T-cell (primary cell): ENCODE results near the gene TOM1L2. TPM values are rescaled to one million over a fixed set of nuclear protein-coding genes. Genes with fewer than 3 reads are reported as not detected.
A peak's percentile ranks its signal among the peaks of the same experiment; 100 is the strongest.

Experiments used
- ATAC-seq, 4 experiments: fragments of 200-7000 bp in 3 of 4; fragments of 150-1000 bp in 1 of 4; cut with Tn5 transposase; replicated peaks in 1 of 4; 1 replicate in 3 of 4; 2 replicates in 1 of 4; pipeline ENCODE4 v1.10.0; 2021; ENCODE audit warnings: moderate library complexity in 3 of 4, mild to moderate bottlenecking in 2 of 4, moderate number of reproducible peaks in 1 of 4
- CTCF ChIA-PET, 2 donors: fragments of 300-600 bp; sonication (Branson Sonifier 250); formaldehyde crosslinking; loops; one replicate each; lab custom pipeline; 2022; ENCODE audit warnings: antibody characterized with exemption in 2 of 2; lab: Charles Lee
- POLR2A ChIA-PET, 2 donors: fragments of 300-600 bp; sonication (Branson Sonifier 250); formaldehyde crosslinking; loops; one replicate each; lab custom pipeline; 2022; ENCODE audit warnings: antibody characterized with exemption in 2 of 2; lab: Charles Lee
- DNase-seq, 35 experiments: peaks; one replicate each; pipeline versions ENCODE4 v3.0.0 to v3.0.0-alpha.2; 2013 to 2023
- H3K27ac ChIP-seq: one replicate; pipeline ENCODE4 v1.5.1; 2013; ENCODE audit warnings: low read length
- H3K27me3 ChIP-seq, 2 experiments: replicated peaks in 1 of 2; 1 replicate in 1 of 2; 2 replicates in 1 of 2; pipeline versions ENCODE4 v1.6.1 to v1.7.0; 2013; ENCODE audit warnings: low read length in 1 of 2, mixed read lengths in 1 of 2; ENCODE audit not compliant: control insufficient read depth in 2 of 2, insufficient read depth in 2 of 2; ENCODE audit errors: extremely low read depth in 1 of 2
- H3K36me3 ChIP-seq, 2 donors: 1 replicate in 1 of 2; 2 replicates in 1 of 2; pipeline versions ENCODE4 v1.6.1 to v1.7.0; 2013; ENCODE audit warnings: low read length in 1 of 2; ENCODE audit not compliant: control insufficient read depth in 2 of 2, insufficient read depth in 1 of 2; ENCODE audit errors: extremely low read depth in 1 of 2
- H3K4me1 ChIP-seq, 2 experiments: 1 replicate in 1 of 2; 2 replicates in 1 of 2; pipeline versions ENCODE4 v1.6.1 to v1.7.0; 2013; ENCODE audit warnings: low read length in 2 of 2, mixed read lengths in 1 of 2; ENCODE audit not compliant: insufficient read depth in 2 of 2, control insufficient read depth in 1 of 2; ENCODE audit errors: extremely low read depth in 1 of 2
- H3K4me3 ChIP-seq, 2 donors: 1 replicate in 1 of 2; 2 replicates in 1 of 2; pipeline versions ENCODE4 v1.5.1 to v1.7.0; 2013; ENCODE audit warnings: mild to moderate bottlenecking in 2 of 2, low read length in 1 of 2, moderate library complexity in 1 of 2; ENCODE audit not compliant: control insufficient read depth in 1 of 2; ENCODE audit errors: extremely low read depth in 1 of 2
- H3K9me3 ChIP-seq: 2 replicates; pipeline ENCODE4 v1.7.0; 2013
- H3K27ac Mint-ChIP-seq, 2 donors: one replicate each; pipeline ENCODE4 v1.8.0; 2020 to 2021; ENCODE audit warnings: mild to moderate bottlenecking in 2 of 2, mixed read lengths in 2 of 2
- H3K27me3 Mint-ChIP-seq, 2 donors: one replicate each; pipeline ENCODE4 v1.8.0; 2021 to 2022; ENCODE audit warnings: mixed read lengths in 2 of 2
- H3K36me3 Mint-ChIP-seq: one replicate; pipeline ENCODE4 v1.8.0; 2021; ENCODE audit warnings: mixed read lengths
- H3K4me1 Mint-ChIP-seq, 3 donors: one replicate each; pipeline ENCODE4 v1.8.0; 2020 to 2022; ENCODE audit warnings: mixed read lengths in 3 of 3, mild to moderate bottlenecking in 1 of 3
- H3K4me3 Mint-ChIP-seq, 3 donors: one replicate each; pipeline ENCODE4 v1.8.0; 2020 to 2022; ENCODE audit warnings: mild to moderate bottlenecking in 3 of 3, mixed read lengths in 3 of 3, moderate library complexity in 3 of 3
- H3K9me3 Mint-ChIP-seq, 3 donors: one replicate each; pipeline ENCODE4 v1.8.0; 2020 to 2022; ENCODE audit warnings: mixed read lengths in 3 of 3
- WGBS: methylation state at CpG from one replicate; pipeline ENCODE4 v1.1.5; 2013; ENCODE audit warnings: missing lambda C conversion rate; ENCODE audit not compliant: insufficient coverage; 5-methylcytosine and 5-hydroxymethylcytosine counted together
- total RNA-seq, 35 experiments: library from RNA in 6 of 35; stranded (reverse) in 6 of 35; fragments of 120-200 nt in 1 of 35; gene quantifications; one replicate each; pipeline versions ENCODE4 v1.2.1 to v1.2.4 and lab custom pipeline; 2013 to 2026

TOM1L2 gene
- total RNA-seq, 5 donors from 2014 or later (not counting 1 experiment from before 2014, with no cell fraction given), result 57.5 to 71.5 (median 61.9) TPM

- Histone ChIP-seq H3K36me3 (peaks cover 12 to 17% of the 10 kb centered on the region in 2 donors), H3K4me1 (peaks cover 0 to 11% of the 10 kb centered on the region in 2 experiments), H3K27me3 (no peaks in the 10 kb centered on the region), H3K27ac (no peak overlapping the region), H3K4me3 (no peak overlapping the region), H3K9me3 (no peaks in the 10 kb centered on the region)
- H3K4me1 Mint-ChIP-seq, result peaks cover 2 to 6% (median 5%) of the 10 kb centered on the region in 3 donors
- CTCF ChIA-PET, result interaction anchor here in 1 of 2 donors (0.9 kb wide), 1 partner anchor 21 kb away, joined by 3 read pairs; no protein-coding TSS in a partner anchor
- H3K4me3 Mint-ChIP-seq, result no peak overlapping the region
- peaks cover 15% of the 10 kb centered on the region for H3K36me3 Mint-ChIP-seq
- H3K27ac Mint-ChIP-seq, result no peak overlapping the region
- POLR2A ChIA-PET, result no interaction called here
- DNase-seq, result no peak
- WGBS, result 96% methylated on average over 8 of the region's 17 CpGs
- no peaks in the 10 kb centered on the region for H3K9me3 Mint-ChIP-seq
- no peak for ATAC-seq
- H3K27me3 Mint-ChIP-seq, result no peaks in the 10 kb centered on the region
Observed at GRCh38 chr17:17806611-17807274, 165.5 kb downstream of the TOM1L2 start.

GRCh38 chr17:17806035-17806434, 166.2 kb downstream of the TOM1L2 start:
- WGBS, result 100% methylated on average over 1 of the region's 4 CpGs
- Mint-ChIP-seq H3K9me3 (no peaks in the 10 kb centered on the region), H3K36me3 (peaks cover 15% of the 10 kb centered on the region), H3K4me1 (peaks cover 0 to 4% (median 3%) of the 10 kb centered on the region in 3 donors), H3K4me3 (no peak overlapping the region), H3K27ac (peak overlapping the region in 1 of 2 donors; percentile 56), H3K27me3 (no peaks in the 10 kb centered on the region)
- Histone ChIP-seq H3K4me1 (peaks cover 0 to 7% of the 10 kb centered on the region in 2 experiments), H3K4me3 (no peak overlapping the region), H3K9me3 (no peaks in the 10 kb centered on the region), H3K36me3 (peaks cover 12 to 14% of the 10 kb centered on the region in 2 donors), H3K27me3 (no peaks in the 10 kb centered on the region), H3K27ac (no peak overlapping the region)
- ATAC-seq, result no peak
- no peak for DNase-seq
- ChIA-PET CTCF (interaction anchor here (0.5 to 0.9 kb wide), 3 partner anchors 22 to 31 kb away, joined by 3 read pairs; no protein-coding TSS in a partner anchor), POLR2A (no interaction called here)

- ChIA-PET CTCF (interaction anchor here in 1 of 2 donors (0.6 kb wide), 2 partner anchors 20 to 31 kb away, joined by 3 to 11 read pairs; no protein-coding TSS in a partner anchor), POLR2A (no interaction called here)
- Histone ChIP-seq H3K27me3 (no peaks in the 10 kb centered on the region), H3K36me3 (peaks cover 8 to 9% of the 10 kb centered on the region in 2 donors), H3K4me3 (no peak overlapping the region), H3K27ac (no peak overlapping the region), H3K4me1 (peaks cover 0 to 7% of the 10 kb centered on the region in 2 experiments), H3K9me3 (no peaks in the 10 kb centered on the region)
- H3K27me3 Mint-ChIP-seq, result no peaks in the 10 kb centered on the region
- H3K36me3 Mint-ChIP-seq, result peaks cover 15% of the 10 kb centered on the region
- WGBS, result 95% methylated on average over 9 of the region's 9 CpGs
- H3K27ac Mint-ChIP-seq, result no peak overlapping the region
- no peak for ATAC-seq
- H3K9me3 Mint-ChIP-seq, result no peaks in the 10 kb centered on the region
- no peak overlapping the region for H3K4me3 Mint-ChIP-seq
- DNase-seq, result no peak
- H3K4me1 Mint-ChIP-seq, result peaks cover 0 to 4% (median 3%) of the 10 kb centered on the region in 3 donors
Observed at GRCh38 chr17:17805575-17805974, 166.6 kb downstream of the TOM1L2 start.

- H3K9me3 Mint-ChIP-seq, result no peaks in the 10 kb centered on the region
- WGBS, result 100% methylated on average over 1 of the region's 3 CpGs
- Histone ChIP-seq H3K4me3 (no peak overlapping the region), H3K27me3 (no peaks in the 10 kb centered on the region), H3K36me3 (peaks cover 4 to 5% of the 10 kb centered on the region in 2 donors), H3K4me1 (peaks cover 0 to 5% of the 10 kb centered on the region in 2 experiments), H3K27ac (no peak overlapping the region), H3K9me3 (no peaks in the 10 kb centered on the region)
- DNase-seq (no peak), ATAC-seq (no peak)
- no peak overlapping the region for H3K27ac Mint-ChIP-seq
- peaks cover 0 to 4% (median 3%) of the 10 kb centered on the region in 3 donors for H3K4me1 Mint-ChIP-seq
- ChIA-PET CTCF (no interaction called here), POLR2A (no interaction called here)
- no peak overlapping the region for H3K4me3 Mint-ChIP-seq
- H3K27me3 Mint-ChIP-seq, result no peaks in the 10 kb centered on the region
- H3K36me3 Mint-ChIP-seq, result peaks cover 15% of the 10 kb centered on the region
Observed at GRCh38 chr17:17804007-17804406, 168.2 kb downstream of the TOM1L2 start.

GRCh38 chr17:17801800-17802481, 170.3 kb downstream of the TOM1L2 start:
- ATAC-seq, result no peak
- H3K4me3 Mint-ChIP-seq, result no peak overlapping the region

GRCh38 chr17:17800504-17801021, 171.6 kb downstream of the TOM1L2 start:
- Mint-ChIP-seq H3K9me3 (no peaks in the 10 kb centered on the region), H3K27ac (no peak overlapping the region), H3K36me3 (peaks cover 13% of the 10 kb centered on the region), H3K4me1 (peaks cover 0 to 1% (median 0%) of the 10 kb centered on the region in 3 donors), H3K4me3 (no peak overlapping the region), H3K27me3 (no peaks in the 10 kb centered on the region)
- DNase-seq (no peak), ATAC-seq (no peak)
- Histone ChIP-seq H3K4me1 (no peaks in the 10 kb centered on the region), H3K4me3 (no peak overlapping the region), H3K9me3 (no peaks in the 10 kb centered on the region), H3K36me3 (peaks cover 7 to 15% of the 10 kb centered on the region in 2 donors), H3K27me3 (no peaks in the 10 kb centered on the region), H3K27ac (no peak overlapping the region)
- ChIA-PET POLR2A (interaction anchor here in 1 of 2 donors (0.5 kb wide), 1 partner anchor 34 kb away, joined by 3 read pairs; no protein-coding TSS in a partner anchor), CTCF (no interaction called here)
- 97% methylated on average over 12 of the region's 12 CpGs for WGBS

More at GRCh38 chr17:17801800-17802481, 170.3 kb downstream of the TOM1L2 start:
- no peak overlapping the region for H3K4me3 ChIP-seq
- Mint-ChIP-seq H3K9me3 (no peaks in the 10 kb centered on the region), H3K27me3 (no peaks in the 10 kb centered on the region), H3K36me3 (peaks cover 19% of the 10 kb centered on the region), H3K4me1 (peaks cover 0 to 1% (median 0%) of the 10 kb centered on the region in 3 donors), H3K27ac (no peak overlapping the region)
- no peak overlapping the region for H3K27ac ChIP-seq
- peaks cover 7 to 9% of the 10 kb centered on the region in 2 donors for H3K36me3 ChIP-seq
- no peaks in the 10 kb centered on the region for H3K4me1 ChIP-seq
- 96% methylated on average over 8 of the region's 13 CpGs for WGBS
- ChIA-PET POLR2A (interaction anchor here in 1 of 2 donors (0.6 kb wide), 1 partner anchor 10 kb away, joined by 9 read pairs; no protein-coding TSS in a partner anchor), CTCF (interaction anchor here in 1 of 2 donors (0.6 kb wide), 1 partner anchor 124 kb away, joined by 3 read pairs; no protein-coding TSS in a partner anchor)
- DNase-seq, result no peak
- no peaks in the 10 kb centered on the region for H3K27me3 ChIP-seq
- no peaks in the 10 kb centered on the region for H3K9me3 ChIP-seq
